ENCODE results near the gene VHLL.

The VHLL gene

GRCh38 chr1:156257711-156258110 lies 41.4 kb downstream of the VHLL start:
- no peak for DNase-seq (ENCODE audit: low read depth)

GRCh38 chr1:156253634-156254033 lies 45.5 kb downstream of the VHLL start:
- no peak for DNase-seq (ENCODE audit: low read depth)

DNA sequence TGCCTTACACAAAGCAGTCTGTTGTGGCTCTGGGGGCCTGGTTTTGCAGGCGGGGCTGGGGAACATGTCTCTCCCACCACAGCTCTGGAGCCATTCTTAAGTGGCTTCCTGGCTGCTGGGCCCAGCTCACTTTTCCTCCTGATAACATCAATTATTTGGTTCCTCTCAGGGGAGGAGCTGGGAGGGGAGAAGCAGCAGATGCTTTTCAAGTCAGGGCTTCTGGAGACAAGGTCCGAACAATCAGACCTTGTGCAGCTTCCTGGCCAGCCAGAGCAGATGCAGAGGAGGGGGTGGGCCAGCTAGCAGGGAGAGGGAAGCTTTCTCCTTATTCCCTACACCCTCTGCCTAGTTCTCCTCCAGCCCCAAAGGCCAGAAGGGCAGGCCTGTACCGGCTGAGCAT lies 47.6 kb downstream of the VHLL start:
- no peak for DNase-seq (ENCODE audit: low read depth)

DNA sequence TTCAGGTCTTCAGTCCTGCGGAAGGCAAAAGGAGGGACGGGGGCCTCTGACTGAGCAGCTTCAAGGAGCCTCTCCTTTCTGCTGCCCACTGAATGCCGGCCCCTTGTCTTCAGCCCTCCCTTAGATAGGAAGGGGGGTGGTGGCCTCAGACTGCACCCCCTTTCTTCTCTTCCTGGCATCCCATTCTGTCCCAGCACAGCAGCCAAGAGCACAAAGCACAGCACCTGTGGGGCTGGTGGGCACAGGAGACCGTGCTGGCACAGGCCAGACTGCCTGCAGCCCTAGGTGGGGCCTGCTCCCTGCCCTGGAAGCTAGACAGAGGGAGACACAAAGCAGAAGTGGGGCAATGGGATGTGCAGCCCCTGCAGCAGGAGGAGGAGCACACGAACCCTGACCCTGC lies 49.5 kb downstream of the VHLL start:
- no peak for DNase-seq (ENCODE audit: low read depth)
